Stimulated activated memory B cell treated with anti-CD40 and anti-IgM and Interleukin-4, amounts not matched to agents 10 μg/mL and 1 μg/mL and 100 μg/mL, for 72 hours (primary cell): ENCODE results near the gene MAPKAPK2.

Experiments
- ATAC-seq: fragments of 150-1000 bp; cut with Tn5 transposase; 2 replicates; pipeline ENCODE4 v1.10.0; 2021
- H3K27ac Mint-ChIP-seq: one replicate; pipeline ENCODE4 v1.8.0; 2022; ENCODE audit warnings: mild to moderate bottlenecking, mixed read lengths
- H3K27me3 Mint-ChIP-seq: one replicate; pipeline ENCODE4 v1.8.0; 2022; ENCODE audit warnings: mixed read lengths
- H3K36me3 Mint-ChIP-seq: one replicate; pipeline ENCODE4 v1.8.0; 2022; ENCODE audit warnings: mixed read lengths
- H3K4me1 Mint-ChIP-seq: one replicate; pipeline ENCODE4 v1.8.0; 2022; ENCODE audit warnings: mixed read lengths
- H3K4me3 Mint-ChIP-seq: one replicate; pipeline ENCODE4 v1.8.0; 2022; ENCODE audit warnings: mild to moderate bottlenecking, moderate library complexity, mixed read lengths
- H3K9me3 Mint-ChIP-seq: one replicate; pipeline ENCODE4 v1.8.0; 2022; ENCODE audit warnings: mixed read lengths

Gene MAPKAPK2

GRCh38 chr1:206699626-206700025 is 14.9 kb downstream of the MAPKAPK2 start:
- H3K27ac Mint-ChIP-seq = peak overlapping the region; percentile 15
- H3K4me3 Mint-ChIP-seq = no peak overlapping the region

DNA sequence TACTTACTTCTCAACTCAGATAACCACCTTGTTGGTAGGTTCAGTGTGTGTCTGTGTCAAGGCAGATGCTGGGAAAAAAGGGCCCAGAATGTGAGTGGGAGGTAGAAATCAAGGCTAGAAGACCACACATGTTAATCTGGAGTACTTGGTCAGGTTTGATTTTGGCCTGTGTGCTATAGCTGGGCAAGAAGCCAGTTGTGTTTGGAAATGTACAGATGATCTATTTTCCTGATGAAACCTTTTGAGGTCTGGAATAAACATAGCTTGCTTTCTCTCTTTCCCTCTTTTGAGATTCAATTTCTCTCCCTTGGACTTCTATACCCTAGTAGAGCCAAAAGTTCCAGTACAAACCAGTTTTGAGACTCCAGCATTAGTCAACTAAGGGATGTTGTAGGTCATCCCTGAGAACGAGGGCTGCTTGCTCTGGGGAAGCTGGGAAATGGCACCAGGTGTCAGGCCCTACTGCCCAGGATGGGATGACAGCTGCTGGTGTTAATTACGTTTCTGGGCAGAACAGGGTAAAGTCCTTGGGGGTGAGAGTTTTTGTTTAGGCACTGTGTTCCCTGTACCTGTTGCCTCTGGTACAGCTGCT is 15.8 kb downstream of the MAPKAPK2 start:
- no peak overlapping the region for H3K4me3 Mint-ChIP-seq
- no peaks in the 10 kb centered on the region for H3K27me3 Mint-ChIP-seq
- H3K27ac Mint-ChIP-seq = peak overlapping the region; percentile 15
- H3K9me3 Mint-ChIP-seq = no peaks in the 10 kb centered on the region
- peaks cover 83% of the 10 kb centered on the region for H3K4me1 Mint-ChIP-seq
- no peak for ATAC-seq
- H3K36me3 Mint-ChIP-seq = peaks cover 29% of the 10 kb centered on the region

More at GRCh38 chr1:206699626-206700025, 14.9 kb downstream of the MAPKAPK2 start:
- Mint-ChIP-seq H3K9me3 (no peaks in the 10 kb centered on the region), H3K27me3 (no peaks in the 10 kb centered on the region), H3K4me1 (peaks cover 83% of the 10 kb centered on the region), H3K36me3 (peaks cover 33% of the 10 kb centered on the region)
- no peak for ATAC-seq

- ATAC-seq = no peak
- Mint-ChIP-seq H3K27ac (no peak overlapping the region), H3K36me3 (peaks cover 12% of the 10 kb centered on the region), H3K4me1 (peaks cover 81% of the 10 kb centered on the region), H3K27me3 (no peaks in the 10 kb centered on the region), H3K4me3 (no peak overlapping the region), H3K9me3 (no peaks in the 10 kb centered on the region)
These were observed 17.6 kb downstream of the MAPKAPK2 start for GRCh38 chr1:206702260-206702659.

DNA sequence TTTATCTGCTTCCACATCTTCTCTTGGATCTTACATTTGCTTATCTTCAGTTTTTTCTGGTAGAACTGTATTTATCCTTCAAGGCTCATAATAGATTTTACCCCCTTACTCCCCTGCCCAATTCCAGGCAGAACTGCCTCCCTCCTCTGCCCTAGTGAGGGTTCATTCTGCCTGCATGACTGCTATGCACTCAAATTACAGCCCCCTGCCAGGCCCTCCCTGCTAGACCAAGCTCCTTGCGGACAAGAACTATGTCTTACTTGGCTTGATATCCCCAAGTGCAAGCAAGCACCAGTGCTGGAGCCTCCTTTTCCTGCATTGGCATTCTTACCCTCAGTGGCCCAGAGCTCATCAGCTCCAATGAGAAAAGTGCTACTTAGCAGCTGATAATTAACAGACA is 18.1 kb downstream of the MAPKAPK2 start:
- Mint-ChIP-seq H3K4me1 (peaks cover 83% of the 10 kb centered on the region), H3K36me3 (peaks cover 7% of the 10 kb centered on the region), H3K4me3 (no peak overlapping the region), H3K27ac (peak overlapping the region; percentile 19), H3K27me3 (no peaks in the 10 kb centered on the region), H3K9me3 (no peaks in the 10 kb centered on the region)
- no peak for ATAC-seq

DNA sequence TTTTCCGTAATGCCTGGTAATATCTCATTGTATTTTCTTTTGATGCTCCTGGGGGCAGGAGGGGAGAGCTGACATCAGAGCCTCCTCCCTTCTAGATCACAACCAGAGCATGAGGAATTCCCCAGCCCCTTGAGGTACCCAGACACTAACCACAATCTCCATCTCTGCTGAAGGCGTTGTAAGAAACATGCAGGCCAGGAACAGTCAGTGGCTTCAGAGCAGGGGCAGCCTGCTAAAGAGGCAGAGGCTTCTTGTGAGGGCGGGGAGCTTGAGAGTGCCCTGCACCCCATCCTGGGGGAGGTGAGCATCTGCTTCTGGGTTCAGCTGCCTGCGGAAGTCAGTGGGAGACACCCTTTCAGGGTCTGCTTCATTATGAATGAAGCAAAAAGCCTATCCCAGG is 19.0 kb downstream of the MAPKAPK2 start:
- peak overlapping the region; percentile 19 for H3K27ac Mint-ChIP-seq
- H3K9me3 Mint-ChIP-seq = no peaks in the 10 kb centered on the region
- peaks cover 7% of the 10 kb centered on the region for H3K36me3 Mint-ChIP-seq
- peak overlapping the region; percentile 17 for H3K4me3 Mint-ChIP-seq
- no peaks in the 10 kb centered on the region for H3K27me3 Mint-ChIP-seq
- peak; percentile 86 for ATAC-seq
- H3K4me1 Mint-ChIP-seq = peaks cover 92% of the 10 kb centered on the region

DNA sequence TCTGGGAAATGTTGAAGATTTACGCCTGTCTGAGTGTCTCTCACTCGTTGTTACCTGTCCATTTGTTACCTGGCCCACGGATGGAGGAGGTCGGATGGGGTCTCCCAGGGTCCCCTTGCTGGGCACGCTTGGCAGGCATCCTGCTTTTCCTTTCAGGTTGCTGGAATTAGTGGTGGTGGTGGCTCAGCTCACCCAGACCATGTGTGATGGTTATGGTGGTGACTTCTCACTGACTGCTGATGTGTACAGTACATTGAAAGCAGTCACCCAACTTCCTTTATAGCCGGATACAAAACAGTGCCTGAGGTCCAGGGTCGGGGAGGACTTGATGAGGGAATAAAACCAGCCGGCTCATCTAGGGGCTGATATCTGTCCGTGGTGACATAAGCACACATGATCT is 19.5 kb downstream of the MAPKAPK2 start:
- H3K36me3 Mint-ChIP-seq = peaks cover 4% of the 10 kb centered on the region
- H3K4me3 Mint-ChIP-seq = no peak overlapping the region
- no peaks in the 10 kb centered on the region for H3K9me3 Mint-ChIP-seq
- H3K27ac Mint-ChIP-seq = peak overlapping the region; percentile 31
- peak; percentile 44 for ATAC-seq
- H3K27me3 Mint-ChIP-seq = no peaks in the 10 kb centered on the region
- peaks cover 92% of the 10 kb centered on the region for H3K4me1 Mint-ChIP-seq

DNA sequence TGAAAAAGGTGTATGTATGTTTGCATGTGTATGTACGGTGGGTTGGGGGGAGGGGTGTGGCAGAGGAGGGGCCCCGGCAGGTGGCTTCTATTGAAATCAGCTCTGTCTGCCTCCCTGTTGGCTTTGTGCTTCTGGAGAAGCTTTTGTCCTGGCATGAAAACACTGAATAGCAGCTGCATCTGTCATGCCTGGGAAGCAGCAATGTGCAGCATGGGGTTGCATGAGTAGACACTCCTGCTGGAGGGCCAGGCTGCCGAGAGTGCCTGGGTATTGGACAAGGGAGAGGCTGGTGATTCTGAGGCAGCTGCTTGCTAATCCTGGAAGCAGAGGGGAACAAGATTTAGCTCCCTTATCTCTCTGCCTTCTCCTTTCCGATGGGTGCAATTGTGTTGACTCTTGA is 20.5 kb downstream of the MAPKAPK2 start:
- no peak for ATAC-seq
- Mint-ChIP-seq H3K36me3 (no peaks in the 10 kb centered on the region), H3K27me3 (no peaks in the 10 kb centered on the region), H3K9me3 (no peaks in the 10 kb centered on the region), H3K4me1 (peaks cover 92% of the 10 kb centered on the region), H3K27ac (peak overlapping the region; percentile 31), H3K4me3 (peak overlapping the region; percentile 5)

GRCh38 chr1:206705726-206706297 is 21.1 kb downstream of the MAPKAPK2 start:
- H3K27me3 Mint-ChIP-seq = no peaks in the 10 kb centered on the region

GRCh38 chr1:206706298-206706791 is 21.6 kb downstream of the MAPKAPK2 start:
- no peak overlapping the region for H3K4me3 Mint-ChIP-seq
- no peak overlapping the region for H3K27ac Mint-ChIP-seq
- no peaks in the 10 kb centered on the region for H3K9me3 Mint-ChIP-seq
- H3K4me1 Mint-ChIP-seq = peaks cover 87% of the 10 kb centered on the region
- ATAC-seq = peak; percentile 53
- no peaks in the 10 kb centered on the region for H3K27me3 Mint-ChIP-seq
- H3K36me3 Mint-ChIP-seq = no peaks in the 10 kb centered on the region

More at GRCh38 chr1:206705726-206706297, 21.1 kb downstream of the MAPKAPK2 start:
- H3K9me3 Mint-ChIP-seq = no peaks in the 10 kb centered on the region
- H3K36me3 Mint-ChIP-seq = no peaks in the 10 kb centered on the region
- no peak for ATAC-seq
- H3K4me1 Mint-ChIP-seq = peaks cover 92% of the 10 kb centered on the region
- H3K27ac Mint-ChIP-seq = peak overlapping the region; percentile 31
- H3K4me3 Mint-ChIP-seq = no peak overlapping the region

- Mint-ChIP-seq H3K4me3 (no peak overlapping the region), H3K36me3 (no peaks in the 10 kb centered on the region), H3K4me1 (peaks cover 86% of the 10 kb centered on the region), H3K27me3 (no peaks in the 10 kb centered on the region), H3K9me3 (no peaks in the 10 kb centered on the region), H3K27ac (no peak overlapping the region)
- ATAC-seq = no peak
These were observed 22.2 kb downstream of the MAPKAPK2 start for GRCh38 chr1:206706806-206707366.

- no peak overlapping the region for H3K27ac Mint-ChIP-seq
- no peaks in the 10 kb centered on the region for H3K36me3 Mint-ChIP-seq
- H3K27me3 Mint-ChIP-seq = no peaks in the 10 kb centered on the region
- ATAC-seq = peak; percentile 77
- H3K9me3 Mint-ChIP-seq = no peaks in the 10 kb centered on the region
- peaks cover 80% of the 10 kb centered on the region for H3K4me1 Mint-ChIP-seq
- H3K4me3 Mint-ChIP-seq = no peak overlapping the region
These were observed 23.4 kb downstream of the MAPKAPK2 start for GRCh38 chr1:206708058-206708457.

- H3K4me3 Mint-ChIP-seq = no peak overlapping the region
- H3K27me3 Mint-ChIP-seq = no peaks in the 10 kb centered on the region
- no peak overlapping the region for H3K27ac Mint-ChIP-seq
- peaks cover 80% of the 10 kb centered on the region for H3K4me1 Mint-ChIP-seq
- no peaks in the 10 kb centered on the region for H3K9me3 Mint-ChIP-seq
- no peak for ATAC-seq
- H3K36me3 Mint-ChIP-seq = no peaks in the 10 kb centered on the region
These were observed 24.2 kb downstream of the MAPKAPK2 start for GRCh38 chr1:206708882-206709281.

- H3K27ac Mint-ChIP-seq = no peak overlapping the region
These were observed 24.6 kb downstream of the MAPKAPK2 start for GRCh38 chr1:206709322-206709721.

DNA sequence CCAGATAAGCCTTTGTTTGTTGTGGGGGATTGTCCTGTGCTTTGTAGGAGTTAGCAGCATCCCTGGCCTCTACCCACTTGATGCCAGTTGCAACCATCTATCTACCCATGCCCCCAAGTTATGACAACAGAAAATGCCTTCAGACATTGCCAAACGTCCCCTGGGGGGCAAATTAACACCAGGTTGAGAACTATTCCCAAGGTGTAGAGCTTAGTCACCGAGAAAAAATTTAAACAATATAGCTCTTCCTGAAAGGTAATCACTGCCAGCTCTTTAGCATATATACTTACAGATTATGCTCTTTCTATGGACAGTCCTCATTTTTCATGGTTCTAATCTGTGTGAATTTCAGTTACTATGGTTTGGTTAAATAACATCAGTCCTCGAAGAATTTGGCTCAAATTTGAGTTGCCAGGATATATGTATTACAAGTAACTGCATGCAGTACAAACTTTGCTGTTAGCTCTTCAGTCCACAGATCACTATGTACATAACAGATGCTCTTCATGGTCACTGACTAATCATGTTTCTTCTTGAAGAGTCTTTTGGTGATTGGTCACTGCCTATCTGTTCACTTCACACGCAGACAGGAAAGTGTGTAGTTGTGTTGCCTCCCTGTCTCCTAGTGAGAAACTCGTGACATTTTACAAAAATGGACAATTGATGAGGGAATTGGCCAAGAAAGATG is 25.2 kb downstream of the MAPKAPK2 start:
- Mint-ChIP-seq H3K27ac (no peak overlapping the region), H3K4me3 (no peak overlapping the region), H3K4me1 (peaks cover 79% of the 10 kb centered on the region), H3K27me3 (no peaks in the 10 kb centered on the region), H3K9me3 (no peaks in the 10 kb centered on the region), H3K36me3 (no peaks in the 10 kb centered on the region)
- no peak for ATAC-seq

More at GRCh38 chr1:206709322-206709721, 24.6 kb downstream of the MAPKAPK2 start:
- no peak for ATAC-seq
- Mint-ChIP-seq H3K36me3 (no peaks in the 10 kb centered on the region), H3K4me3 (no peak overlapping the region), H3K4me1 (peaks cover 79% of the 10 kb centered on the region), H3K27me3 (no peaks in the 10 kb centered on the region), H3K9me3 (no peaks in the 10 kb centered on the region)

DNA sequence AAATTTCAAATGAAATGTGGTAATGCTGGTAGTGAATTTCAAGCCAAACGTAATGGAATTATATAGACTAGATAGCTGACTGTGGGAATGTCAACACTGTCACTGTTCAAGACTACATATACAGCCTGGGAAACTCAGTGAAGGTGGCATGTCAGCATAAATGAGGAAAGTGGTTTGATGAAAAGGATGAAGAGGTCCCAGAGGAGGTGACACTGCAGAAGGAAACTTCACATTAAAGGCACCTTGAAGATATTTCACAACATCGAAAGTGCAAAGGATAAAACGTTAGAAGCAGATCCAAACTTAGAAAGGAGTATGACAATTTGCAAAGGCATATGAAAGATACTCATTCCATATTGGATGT is 25.7 kb downstream of the MAPKAPK2 start:
- Mint-ChIP-seq H3K4me1 (peaks cover 79% of the 10 kb centered on the region), H3K27me3 (no peaks in the 10 kb centered on the region), H3K27ac (no peak overlapping the region), H3K36me3 (no peaks in the 10 kb centered on the region), H3K4me3 (no peak overlapping the region), H3K9me3 (no peaks in the 10 kb centered on the region)
- no peak for ATAC-seq
